Measurements from ENCODE around the gene TOR1AIP2. TPM values are rescaled to one million over a fixed set of nuclear protein-coding genes. Genes with fewer than 3 reads are reported as not detected.
A peak's percentile ranks its signal among the peaks of the same experiment; 100 is the strongest.

Gene TOR1AIP2
- total and polyA plus RNA-seq, 2 of the 13 experiments (the other 11 are each of a cell fraction or from before 2014, with no cell fraction given): 35.2 to 65.8 TPM

DNA sequence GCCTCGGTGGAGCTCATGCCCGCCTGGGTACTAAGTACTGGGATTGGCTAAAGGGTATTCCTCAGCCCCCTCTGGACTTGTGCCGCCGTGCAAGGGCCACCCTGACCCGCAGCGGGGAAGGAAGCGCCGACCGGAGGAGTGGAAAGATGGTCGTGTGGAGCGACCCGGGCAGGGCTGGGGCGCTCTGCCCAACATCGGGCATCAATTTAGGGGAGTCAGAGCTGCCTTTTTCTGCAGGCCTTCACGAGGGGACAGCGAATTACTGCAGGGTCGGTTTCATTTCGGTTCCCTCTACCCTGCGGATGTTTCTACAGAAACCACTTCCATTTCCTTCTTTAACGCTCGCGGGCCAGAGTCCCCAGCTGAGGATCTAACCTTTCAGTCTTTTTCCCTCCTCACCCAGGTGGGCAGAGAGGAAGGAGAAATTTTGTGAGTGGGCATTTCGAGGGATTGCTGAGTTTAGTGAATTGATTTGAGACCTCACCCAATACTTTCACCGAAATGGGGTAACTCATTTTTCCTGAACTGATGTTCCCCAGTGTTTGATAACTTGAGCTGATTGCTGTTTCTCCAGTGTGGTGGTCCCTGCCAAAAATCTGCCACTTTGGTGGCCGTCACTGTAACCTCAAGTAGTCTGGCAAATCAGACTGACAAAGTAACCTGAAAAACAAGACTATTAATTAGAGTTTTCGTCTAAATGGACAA lies 5.6 kb upstream of the TOR1AIP2 start:
- FAIRE-seq (no peak), ATAC-seq (peak; percentile 83), DNase-seq (ENCODE audit: low spot score) (no peak)
- no peaks in the 10 kb centered on the region; a peak in 1 of 5 replicates for H3K27me3 ChIP-seq (ENCODE audit: control insufficient read depth in 1 of 2, insufficient read depth in 2 of 2, low read length in 2 of 2)
- peak overlapping the region; percentile 97 for H3K27ac ChIP-seq (ENCODE audit: extremely low read length, insufficient read depth, low read length)
- peaks cover 22% of the 10 kb centered on the region for H3K4me1 ChIP-seq (ENCODE audit: insufficient read depth, low read length)
- ChIA-PET POLR2A (interaction anchor here (0.8 to 2.9 kb wide), 7 partner anchors 9 to 274 kb away, joined by 3 to 23 read pairs (median 7); partner anchors contain the start of gene CEP350), CTCF (ENCODE audit: low intra/inter-chr PET ratio, low total read pairs) (interaction anchor here (1.4 kb wide), 1 partner anchor 15 kb away, joined by 4 read pairs; no protein-coding TSS in a partner anchor)
- peaks cover 32% of the 10 kb centered on the region for H3K79me2 ChIP-seq (ENCODE audit: insufficient read depth, low read length)
- H2AFZ ChIP-seq (ENCODE audit: low read length): no peak overlapping the region
- intact Hi-C loops (cut with micrococcal nuclease; ENCODE audit: unreplicated experiment) (loop anchor here (1.0 to 5.0 kb wide), 3 partner anchors 15 to 284 kb away; partner anchors contain the start of gene CEP350), in situ Hi-C loops (cut with HindIII; ENCODE audit: extremely low pct_ligation_motif_present, low pct_unique_long_range_greater_than_20kb) (no loop called here)
- 0% methylated on average over 14 of the region's 26 CpGs for WGBS (ENCODE audit: low lambda C conversion rate)
- no peaks in the 10 kb centered on the region for H3K9me3 ChIP-seq (ENCODE audit: low read length)
- peaks cover 2 to 11% of the 10 kb centered on the region in 2 experiments; a peak in 3 of 5 replicates for H3K36me3 ChIP-seq (replicated peaks in 1 of 2; ENCODE audit: control insufficient read depth in 1 of 2, insufficient read depth in 2 of 2, low read length in 2 of 2)
- H3K4me3 ChIP-seq (replicated peaks in 1 of 3; ENCODE audit: insufficient read depth in 1 of 3, low read depth in 2 of 3, low read length in 3 of 3): peak overlapping the region; percentile 82 to 92 (median 90)
- BruUV-seq (replicated peaks): no TSS peak
- peak overlapping the region; percentile 98 for H3K4me2 ChIP-seq (ENCODE audit: low read depth, low read length)
- H4K20me1 ChIP-seq (ENCODE audit: insufficient read depth, low read length): no peaks in the 10 kb centered on the region
- peak overlapping the region; percentile 93 for H3K9ac ChIP-seq (ENCODE audit: insufficient read depth, low read depth, low read length)
- TF ChIP-seq ZNF235 (CRISPR knock-in tag; IDR thresholded peaks at IDR 0.05; ENCODE audit: borderline replicate concordance) (0 out of 2 replicates have a peak, but pooled peaks have one; percentile 13), ZFP37 (CRISPR knock-in tag; IDR thresholded peaks at IDR 0.05; ENCODE audit: borderline replicate concordance) (0 out of 2 replicates have a peak, but pooled peaks have one; percentile 8), ZNF20 (CRISPR knock-in tag; IDR thresholded peaks at IDR 0.05) (0 out of 2 replicates have a peak, but pooled peaks have one; percentile 10), ZNF577 (CRISPR knock-in tag; IDR thresholded peaks at IDR 0.05; ENCODE audit: borderline replicate concordance, low read depth) (no peak), ZNF768 (CRISPR knock-in tag; IDR thresholded peaks at IDR 0.05) (no peak), ZNF816 (CRISPR knock-in tag; IDR thresholded peaks at IDR 0.05; ENCODE audit: borderline replicate concordance) (0 out of 2 replicates have a peak, but pooled peaks have one; percentile 62), ZNF264 (CRISPR knock-in tag; IDR thresholded peaks at IDR 0.05) (peak; percentile 3; the same call in 1 of the 2 replicates), MED13 (CRISPR knock-in tag; IDR thresholded peaks at IDR 0.05) (no peak), ZNF558 (CRISPR knock-in tag; IDR thresholded peaks at IDR 0.05; ENCODE audit: borderline replicate concordance) (0 out of 2 replicates have a peak, but pooled peaks have one; percentile 59), TRIM24 (CRISPR knock-in tag; IDR thresholded peaks at IDR 0.05) (no peak), ZNF891 (CRISPR knock-in tag; IDR thresholded peaks at IDR 0.05) (no peak), NFYB (CRISPR knock-in tag; IDR thresholded peaks at IDR 0.05) (no peak)
- TF ChIP-seq, protein P1, sequence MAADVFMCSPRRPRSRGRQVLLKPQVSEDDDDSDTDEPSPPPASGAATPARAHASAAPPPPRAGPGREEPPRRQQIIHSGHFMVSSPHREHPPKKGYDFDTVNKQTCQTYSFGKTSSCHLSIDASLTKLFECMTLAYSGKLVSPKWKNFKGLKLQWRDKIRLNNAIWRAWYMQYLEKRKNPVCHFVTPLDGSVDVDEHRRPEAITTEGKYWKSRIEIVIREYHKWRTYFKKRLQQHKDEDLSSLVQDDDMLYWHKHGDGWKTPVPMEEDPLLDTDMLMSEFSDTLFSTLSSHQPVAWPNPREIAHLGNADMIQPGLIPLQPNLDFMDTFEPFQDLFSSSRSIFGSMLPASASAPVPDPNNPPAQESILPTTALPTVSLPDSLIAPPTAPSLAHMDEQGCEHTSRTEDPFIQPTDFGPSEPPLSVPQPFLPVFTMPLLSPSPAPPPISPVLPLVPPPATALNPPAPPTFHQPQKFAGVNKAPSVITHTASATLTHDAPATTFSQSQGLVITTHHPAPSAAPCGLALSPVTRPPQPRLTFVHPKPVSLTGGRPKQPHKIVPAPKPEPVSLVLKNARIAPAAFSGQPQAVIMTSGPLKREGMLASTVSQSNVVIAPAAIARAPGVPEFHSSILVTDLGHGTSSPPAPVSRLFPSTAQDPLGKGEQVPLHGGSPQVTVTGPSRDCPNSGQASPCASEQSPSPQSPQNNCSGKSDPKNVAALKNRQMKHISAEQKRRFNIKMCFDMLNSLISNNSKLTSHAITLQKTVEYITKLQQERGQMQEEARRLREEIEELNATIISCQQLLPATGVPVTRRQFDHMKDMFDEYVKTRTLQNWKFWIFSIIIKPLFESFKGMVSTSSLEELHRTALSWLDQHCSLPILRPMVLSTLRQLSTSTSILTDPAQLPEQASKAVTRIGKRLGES (CRISPR knock-in tag; IDR thresholded peaks at IDR 0.05; ENCODE audit: borderline replicate concordance): no peak
- TF ChIP-seq, protein P2, sequence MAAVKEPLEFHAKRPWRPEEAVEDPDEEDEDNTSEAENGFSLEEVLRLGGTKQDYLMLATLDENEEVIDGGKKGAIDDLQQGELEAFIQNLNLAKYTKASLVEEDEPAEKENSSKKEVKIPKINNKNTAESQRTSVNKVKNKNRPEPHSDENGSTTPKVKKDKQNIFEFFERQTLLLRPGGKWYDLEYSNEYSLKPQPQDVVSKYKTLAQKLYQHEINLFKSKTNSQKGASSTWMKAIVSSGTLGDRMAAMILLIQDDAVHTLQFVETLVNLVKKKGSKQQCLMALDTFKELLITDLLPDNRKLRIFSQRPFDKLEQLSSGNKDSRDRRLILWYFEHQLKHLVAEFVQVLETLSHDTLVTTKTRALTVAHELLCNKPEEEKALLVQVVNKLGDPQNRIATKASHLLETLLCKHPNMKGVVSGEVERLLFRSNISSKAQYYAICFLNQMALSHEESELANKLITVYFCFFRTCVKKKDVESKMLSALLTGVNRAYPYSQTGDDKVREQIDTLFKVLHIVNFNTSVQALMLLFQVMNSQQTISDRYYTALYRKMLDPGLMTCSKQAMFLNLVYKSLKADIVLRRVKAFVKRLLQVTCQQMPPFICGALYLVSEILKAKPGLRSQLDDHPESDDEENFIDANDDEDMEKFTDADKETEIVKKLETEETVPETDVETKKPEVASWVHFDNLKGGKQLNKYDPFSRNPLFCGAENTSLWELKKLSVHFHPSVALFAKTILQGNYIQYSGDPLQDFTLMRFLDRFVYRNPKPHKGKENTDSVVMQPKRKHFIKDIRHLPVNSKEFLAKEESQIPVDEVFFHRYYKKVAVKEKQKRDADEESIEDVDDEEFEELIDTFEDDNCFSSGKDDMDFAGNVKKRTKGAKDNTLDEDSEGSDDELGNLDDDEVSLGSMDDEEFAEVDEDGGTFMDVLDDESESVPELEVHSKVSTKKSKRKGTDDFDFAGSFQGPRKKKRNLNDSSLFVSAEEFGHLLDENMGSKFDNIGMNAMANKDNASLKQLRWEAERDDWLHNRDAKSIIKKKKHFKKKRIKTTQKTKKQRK (IDR thresholded peaks at IDR 0.05; ENCODE audit: low read length): no peak

Data from HepG2 (cell line).